SJSA1 (cell line): ENCODE results near the gene RNF175. TPM values are rescaled to one million over a fixed set of nuclear protein-coding genes. Genes with fewer than 3 reads are reported as not detected.

Experiments used
- DNase-seq, 2 experiments: peaks; one replicate each; pipeline ENCODE4 v3.0.0-alpha.2; 2015 to 2020; ENCODE audit warnings: low spot score in 2 of 2, low read depth in 1 of 2
- H3K27ac ChIP-seq: fragments of 250-450 bp; sonication (Bioruptor Pico); 2 replicates; pipeline ENCODE4 v1.5.1; 2020; ENCODE audit warnings: mild to moderate bottlenecking, moderate library complexity
- H3K27me3 ChIP-seq: fragments of 250-450 bp; sonication (Bioruptor Pico); replicated peaks from 2 replicates; pipeline ENCODE4 v1.5.1; 2020; ENCODE audit warnings: mild to moderate bottlenecking, moderate library complexity
- H3K36me3 ChIP-seq: fragments of 250-450 bp; sonication (Bioruptor Pico); 2 replicates; pipeline ENCODE4 v1.5.1; 2020; ENCODE audit warnings: mild to moderate bottlenecking
- H3K4me1 ChIP-seq: fragments of 250-450 bp; sonication (Bioruptor Pico); replicated peaks from 2 replicates; pipeline ENCODE4 v1.6.1; 2021; ENCODE audit warnings: mild to moderate bottlenecking
- H3K4me3 ChIP-seq: fragments of 250-450 bp; sonication (Bioruptor Pico); 2 replicates; pipeline ENCODE4 v1.5.1; 2020; ENCODE audit warnings: mild to moderate bottlenecking
- H3K9me3 ChIP-seq: fragments of 250-450 bp; sonication (Bioruptor Pico); replicated peaks from 2 replicates; pipeline ENCODE4 v1.5.1; 2020; ENCODE audit warnings: mild to moderate bottlenecking
- total RNA-seq: library from RNA; depleted of rRNA; stranded (reverse); fragments of >200 nt; shearing (Covaris generic); gene quantifications from 2 replicates; pipeline ENCODE4 v1.2.3, GENCODE V29; 2014; rRNA removed

Gene RNF175
- not detected in 2 replicates for total RNA-seq

DNA sequence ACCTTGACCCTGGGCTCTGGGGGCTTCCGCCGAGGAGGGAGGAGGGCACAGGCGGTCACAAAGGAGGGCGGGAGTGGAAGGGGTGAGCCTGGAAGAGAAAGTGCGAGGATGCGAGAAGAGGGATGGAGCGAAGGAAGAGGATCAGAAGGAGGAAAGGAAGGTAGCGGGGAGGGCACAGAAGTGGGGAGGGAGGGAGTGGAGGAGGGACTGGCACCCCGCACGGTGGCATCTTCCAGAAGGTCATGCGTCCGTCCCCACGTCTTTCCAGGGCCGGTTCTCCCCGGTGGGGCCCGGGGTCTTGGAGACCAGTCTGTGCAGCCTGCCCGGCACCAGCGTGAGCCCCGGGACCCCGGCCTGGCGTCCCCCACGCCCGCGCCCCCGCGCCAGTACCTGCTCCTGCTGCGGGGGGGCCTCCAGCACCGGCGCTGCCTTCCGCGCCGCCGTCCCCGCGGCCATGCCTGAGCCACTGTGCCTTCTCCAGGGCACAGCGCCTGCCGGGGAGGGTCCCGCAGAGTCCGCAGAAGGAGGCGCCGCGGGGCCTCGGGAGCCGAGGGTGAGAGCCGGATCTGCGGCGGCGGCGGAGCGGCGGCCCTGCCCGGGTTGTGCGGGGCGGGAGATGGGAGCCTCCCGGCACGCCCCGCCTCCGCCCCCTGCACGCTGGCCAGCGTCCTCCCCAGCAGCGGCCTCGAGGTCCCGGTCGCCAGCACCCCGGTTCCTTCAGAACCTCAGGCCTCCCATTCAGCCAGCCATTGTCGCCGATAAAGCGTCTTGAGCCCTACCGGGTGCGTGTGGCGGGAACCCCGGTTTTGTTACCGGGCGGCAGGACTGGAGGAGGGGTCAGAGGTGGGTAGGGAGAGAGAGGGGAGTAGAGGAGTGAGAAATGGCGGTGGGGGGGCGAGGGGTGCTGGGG, at the start of gene RNF175:
TSS of gene RNF175 (minus strand) at position 618 of the 910 bp plus-strand sequence. CDS start at position 456, 162 bp downstream.
- Histone ChIP-seq H3K4me3 (no peak within 1 kb of the TSS), H3K27me3 (no peaks in the 10 kb centered on the region), H3K4me1 (no peaks in the 10 kb centered on the region), H3K27ac (no peak within 1 kb of the TSS), H3K9me3 (no peaks in the 10 kb centered on the region), H3K36me3 (no peaks in the 10 kb centered on the region)
- DNase-seq, result no peak

GRCh38 chr4:153809307-153809706, 49.5 kb upstream of the RNF175 start:
- DNase-seq, result no peak
- H3K9me3 ChIP-seq, result no peaks in the 10 kb centered on the region
- no peak overlapping the region for H3K4me3 ChIP-seq
- no peaks in the 10 kb centered on the region for H3K4me1 ChIP-seq
- no peak overlapping the region for H3K27ac ChIP-seq
- H3K27me3 ChIP-seq, result no peaks in the 10 kb centered on the region
- H3K36me3 ChIP-seq, result no peaks in the 10 kb centered on the region

GRCh38 chr4:153808175-153808574, 48.4 kb upstream of the RNF175 start:
- Histone ChIP-seq H3K4me1 (no peaks in the 10 kb centered on the region), H3K27me3 (no peaks in the 10 kb centered on the region), H3K27ac (no peak overlapping the region), H3K36me3 (no peaks in the 10 kb centered on the region), H3K4me3 (no peak overlapping the region), H3K9me3 (no peaks in the 10 kb centered on the region)
- DNase-seq, result no peak

- no peaks in the 10 kb centered on the region for H3K4me1 ChIP-seq
- no peaks in the 10 kb centered on the region for H3K27me3 ChIP-seq
- no peaks in the 10 kb centered on the region for H3K9me3 ChIP-seq
- no peak overlapping the region for H3K27ac ChIP-seq
- H3K4me3 ChIP-seq, result no peak overlapping the region
- H3K36me3 ChIP-seq, result no peaks in the 10 kb centered on the region
- DNase-seq, result no peak
These were observed 46.2 kb upstream of the RNF175 start for GRCh38 chr4:153806073-153806472.

- Histone ChIP-seq H3K4me1 (no peaks in the 10 kb centered on the region), H3K4me3 (no peak overlapping the region), H3K27me3 (no peaks in the 10 kb centered on the region), H3K9me3 (no peaks in the 10 kb centered on the region), H3K27ac (no peak overlapping the region), H3K36me3 (no peaks in the 10 kb centered on the region)
- DNase-seq, result no peak
These were observed 44.9 kb upstream of the RNF175 start for GRCh38 chr4:153804722-153805121.

- Histone ChIP-seq H3K9me3 (no peaks in the 10 kb centered on the region), H3K27me3 (0 out of 2 replicates have a peak, but pooled peaks cover 3% of the 10 kb centered on the region)
- no peak for DNase-seq
These were observed 39.9 kb upstream of the RNF175 start for GRCh38 chr4:153799694-153800074.

GRCh38 chr4:153798901-153799693, 39.3 kb upstream of the RNF175 start:
- Histone ChIP-seq H3K27me3 (peaks cover 5% of the 10 kb centered on the region; the same call in 1 of the 2 replicates), H3K27ac (no peak overlapping the region), H3K9me3 (no peaks in the 10 kb centered on the region), H3K36me3 (no peaks in the 10 kb centered on the region), H3K4me1 (no peaks in the 10 kb centered on the region), H3K4me3 (no peak overlapping the region)
- no peak for DNase-seq

More at GRCh38 chr4:153799694-153800074, 39.9 kb upstream of the RNF175 start:
- Histone ChIP-seq H3K36me3 (no peaks in the 10 kb centered on the region), H3K4me3 (no peak overlapping the region), H3K27ac (no peak overlapping the region), H3K4me1 (no peaks in the 10 kb centered on the region)

DNA sequence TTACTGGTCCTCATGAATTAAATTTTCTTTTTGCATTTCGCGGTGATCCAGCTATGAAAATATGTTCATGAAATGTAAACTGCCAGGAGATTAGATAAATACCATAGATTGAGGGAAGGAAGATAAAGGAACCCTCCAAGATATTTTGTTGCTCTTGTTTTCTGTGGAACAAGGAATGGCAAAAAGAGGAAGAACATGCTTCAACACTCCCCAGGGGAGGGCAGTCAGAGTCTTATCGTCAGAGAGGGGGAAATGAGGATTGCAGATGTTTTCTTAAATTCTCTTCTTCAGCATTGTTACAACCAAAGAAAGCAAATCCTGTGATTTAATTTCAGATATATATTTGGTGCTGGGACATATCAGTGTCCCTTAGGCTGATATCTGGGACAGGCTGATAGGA, 38.6 kb upstream of the RNF175 start:
- Histone ChIP-seq H3K27me3 (peaks cover 10% of the 10 kb centered on the region), H3K4me3 (no peak overlapping the region), H3K9me3 (no peaks in the 10 kb centered on the region), H3K27ac (no peak overlapping the region), H3K36me3 (no peaks in the 10 kb centered on the region), H3K4me1 (no peaks in the 10 kb centered on the region)
- DNase-seq, result no peak

DNA sequence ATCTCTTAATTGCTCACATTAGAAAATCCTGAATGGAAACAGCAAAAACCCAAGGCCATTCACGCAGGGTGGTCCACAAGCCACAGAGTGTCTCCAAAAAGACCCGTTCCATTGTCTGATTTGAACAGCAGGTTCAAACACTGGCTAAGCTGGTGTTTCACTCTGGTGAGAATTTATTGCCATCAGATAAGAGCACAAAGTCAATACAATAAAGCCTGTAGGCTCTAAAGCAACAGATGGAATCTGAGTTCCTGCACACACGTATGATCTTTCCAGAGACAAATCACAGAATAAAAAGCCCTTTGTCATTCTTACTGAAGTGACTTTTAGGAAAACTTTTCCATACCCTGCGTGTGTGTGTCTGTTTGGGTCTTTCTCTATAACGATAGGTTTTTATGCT, 34.2 kb upstream of the RNF175 start:
- Histone ChIP-seq H3K27me3 (peaks cover 15% of the 10 kb centered on the region), H3K9me3 (no peaks in the 10 kb centered on the region), H3K36me3 (no peaks in the 10 kb centered on the region), H3K27ac (no peak overlapping the region), H3K4me3 (no peak overlapping the region), H3K4me1 (no peaks in the 10 kb centered on the region)
- DNase-seq, result no peak

- Histone ChIP-seq H3K9me3 (no peaks in the 10 kb centered on the region), H3K36me3 (no peaks in the 10 kb centered on the region), H3K4me1 (no peaks in the 10 kb centered on the region), H3K4me3 (no peak overlapping the region), H3K27ac (no peak overlapping the region), H3K27me3 (peaks cover 22% of the 10 kb centered on the region)
- DNase-seq, result no peak
These were observed 32.9 kb upstream of the RNF175 start for GRCh38 chr4:153792618-153793247.

DNA sequence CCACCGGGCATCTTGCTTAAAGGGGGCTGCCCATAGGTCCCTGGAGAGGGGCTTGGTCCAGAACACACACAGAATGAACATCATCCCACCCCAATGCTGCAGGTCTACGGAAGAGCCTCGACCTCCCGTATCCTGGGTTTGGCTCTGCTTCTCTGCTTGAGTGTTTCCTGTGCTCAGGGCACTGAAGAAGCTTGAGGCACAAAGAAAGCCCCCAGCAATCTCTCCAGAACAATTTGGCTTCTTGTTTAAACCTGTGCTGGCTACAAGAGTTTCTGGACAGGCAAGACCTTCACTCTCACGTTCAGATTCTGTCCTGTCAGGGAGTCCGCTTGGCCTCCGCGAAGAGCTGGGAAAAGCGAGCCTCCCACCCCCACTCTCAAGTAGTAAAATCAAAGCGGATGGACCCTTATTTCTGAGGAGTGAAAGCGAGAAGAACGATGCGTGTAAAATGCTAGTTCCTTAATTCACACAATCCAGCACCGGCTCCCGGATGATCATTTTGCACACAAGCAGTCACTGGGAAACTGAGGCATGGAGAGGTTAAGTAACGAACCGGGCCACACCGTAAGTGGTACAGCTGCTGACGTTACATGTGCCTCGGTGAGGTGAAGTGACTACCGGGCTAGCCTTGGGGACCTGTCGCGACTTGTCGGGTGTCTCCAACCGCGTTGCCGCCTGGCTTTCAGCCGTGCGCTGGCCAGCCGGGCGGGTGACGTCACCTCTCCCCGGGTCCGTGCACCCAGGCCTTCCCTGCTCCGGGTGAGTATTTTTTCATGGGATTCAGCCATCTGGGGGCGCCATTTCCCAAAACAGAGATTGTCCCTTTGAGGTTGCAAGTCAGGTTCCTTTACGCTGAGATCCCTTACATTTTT, 32.2 kb upstream of the RNF175 start:
- Histone ChIP-seq H3K4me1 (no peaks in the 10 kb centered on the region), H3K9me3 (no peaks in the 10 kb centered on the region), H3K36me3 (no peaks in the 10 kb centered on the region), H3K27me3 (peaks cover 24% of the 10 kb centered on the region), H3K4me3 (no peak overlapping the region), H3K27ac (no peak overlapping the region)
- DNase-seq, result no peak

DNA sequence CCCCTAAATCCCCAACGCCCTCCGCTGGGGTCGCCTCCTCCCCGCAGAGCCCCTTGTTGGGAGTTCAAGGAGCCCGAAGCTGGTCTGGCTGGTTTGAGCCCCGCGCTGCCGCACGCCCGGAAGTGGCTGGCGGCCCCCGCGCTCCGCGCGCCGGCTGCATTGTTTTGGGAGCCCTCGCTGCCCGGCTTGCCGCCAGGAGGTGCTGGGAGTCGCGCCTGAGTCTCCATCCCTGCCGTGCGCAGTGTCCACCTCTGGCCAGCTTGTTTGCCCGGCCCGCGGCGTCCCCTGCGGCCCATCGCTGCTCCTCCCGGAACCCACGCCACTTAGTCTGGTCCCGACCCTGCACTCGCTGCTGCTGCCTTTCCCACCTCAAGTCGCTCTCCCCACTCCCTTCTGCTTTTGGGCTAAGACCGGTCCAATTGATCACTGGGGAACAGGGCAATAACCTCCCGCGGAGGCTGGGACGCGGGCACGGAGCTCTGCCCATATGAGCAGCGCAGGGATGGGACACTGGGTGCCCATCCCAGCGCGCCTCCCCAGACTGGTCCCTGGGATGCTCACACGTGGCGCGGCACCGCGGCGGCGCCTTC, 31.2 kb upstream of the RNF175 start:
- no peaks in the 10 kb centered on the region for H3K36me3 ChIP-seq
- peaks cover 25% of the 10 kb centered on the region for H3K27me3 ChIP-seq
- no peak overlapping the region for H3K4me3 ChIP-seq
- DNase-seq, result no peak
- H3K4me1 ChIP-seq, result no peaks in the 10 kb centered on the region
- H3K9me3 ChIP-seq, result no peaks in the 10 kb centered on the region
- H3K27ac ChIP-seq, result no peak overlapping the region

- H3K4me3 ChIP-seq, result no peak overlapping the region
- no peaks in the 10 kb centered on the region for H3K9me3 ChIP-seq
- H3K4me1 ChIP-seq, result no peaks in the 10 kb centered on the region
- H3K36me3 ChIP-seq, result no peaks in the 10 kb centered on the region
- no peak overlapping the region for H3K27ac ChIP-seq
- no peak for DNase-seq
- peaks cover 22% of the 10 kb centered on the region for H3K27me3 ChIP-seq
These were observed 30.7 kb upstream of the RNF175 start for GRCh38 chr4:153790500-153790865.
